Liver (tissue), 3 donors: ENCODE data around the gene MTPN.

Experiments used
- ATF3 ChIP-seq: IDR thresholded peaks from 2 replicates; pipeline ENCODE4 v1.6.1; 2016; ENCODE audit warnings: antibody characterized with exemption
- CTCF ChIP-seq: fragments of 150-350 bp; IDR thresholded peaks from 2 replicates; pipeline ENCODE4 v1.5.1; 2017; ENCODE audit warnings: improper control_type of control experiment, low read depth, low read length; ENCODE audit not compliant: missing input control
- MAX ChIP-seq: IDR thresholded peaks from 2 replicates; pipeline ENCODE4 v1.6.1; 2016; ENCODE audit warnings: antibody characterized with exemption
- REST ChIP-seq: IDR thresholded peaks from 2 replicates; pipeline ENCODE4 v1.6.1; 2016; ENCODE audit warnings: antibody characterized with exemption, mild to moderate bottlenecking
- SP1 ChIP-seq: IDR thresholded peaks from 2 replicates; pipeline ENCODE4 v1.6.1; 2018; ENCODE audit warnings: antibody characterized with exemption, mild to moderate bottlenecking
- TAF1 ChIP-seq: conservative IDR thresholded peaks from 2 replicates; pipeline ENCODE4 v1.6.1; 2016; ENCODE audit warnings: antibody characterized with exemption, mild to moderate bottlenecking
- YY1 ChIP-seq: IDR thresholded peaks from 2 replicates; pipeline ENCODE4 v1.6.1; 2016; ENCODE audit warnings: antibody characterized with exemption, mild to moderate bottlenecking
- donor health status: healthy.
- donor health status: healthy.

GRCh38 chr7:135970045-135970444, 7.1 kb downstream of the MTPN start:
- no peak for TF ChIP-seq CTCF
- no peak for TF ChIP-seq YY1
- TF ChIP-seq TAF1, result no peak
- TF ChIP-seq REST, result no peak
- no peak for TF ChIP-seq ATF3
- TF ChIP-seq SP1, result no peak
- TF ChIP-seq MAX, result no peak
